GM12878 (cell line): ENCODE results near the gene ITGA3.

Experiments used
- CTCF ChIP-seq, 3 experiments: IDR thresholded peaks in 2 of 3; conservative IDR thresholded peaks in 1 of 3; 2 replicates each; pipeline ENCODE4 v1.5.1; 2011; ENCODE audit warnings: low read depth in 3 of 3, low read length in 3 of 3, mild to moderate bottlenecking in 3 of 3, control low read depth in 2 of 3, moderate library complexity in 2 of 3, inconsistent platforms in 1 of 3, mixed read lengths in 1 of 3; ENCODE audit not compliant: control insufficient read depth in 2 of 3, insufficient read depth in 1 of 3; ENCODE audit errors: extremely low read depth in 1 of 3
- MEF2A ChIP-seq: IDR thresholded peaks from 2 replicates; pipeline ENCODE4 v1.6.1; 2011; ENCODE audit warnings: low read depth, mild to moderate bottlenecking, low read length, moderate library complexity; ENCODE audit not compliant: insufficient read depth
- POLR2A ChIP-seq: IDR thresholded peaks from 2 replicates; pipeline ENCODE4 v1.6.1; 2011; ENCODE audit warnings: low read depth, mild to moderate bottlenecking, low read length
- POU2F2 ChIP-seq: IDR thresholded peaks from 3 replicates; pipeline ENCODE4 v1.6.1; 2011; ENCODE audit warnings: low read depth, mild to moderate bottlenecking, low read length, borderline replicate concordance
- SPI1 ChIP-seq: IDR thresholded peaks from 2 replicates; pipeline ENCODE4 v1.6.1; 2011; ENCODE audit warnings: low read depth, mild to moderate bottlenecking, low read length, moderate library complexity, borderline replicate concordance; ENCODE audit not compliant: insufficient read depth
- TAF1 ChIP-seq: IDR thresholded peaks from 2 replicates; pipeline ENCODE4 v1.6.1; 2011; ENCODE audit warnings: mild to moderate bottlenecking, low read depth, low read length, borderline replicate concordance
- ZBTB40 ChIP-seq: fragments of 450-650 bp; IDR thresholded peaks from 2 replicates; pipeline ENCODE4 v1.6.1; 2016; ENCODE audit warnings: mild to moderate bottlenecking, moderate library complexity, borderline replicate concordance

DNA sequence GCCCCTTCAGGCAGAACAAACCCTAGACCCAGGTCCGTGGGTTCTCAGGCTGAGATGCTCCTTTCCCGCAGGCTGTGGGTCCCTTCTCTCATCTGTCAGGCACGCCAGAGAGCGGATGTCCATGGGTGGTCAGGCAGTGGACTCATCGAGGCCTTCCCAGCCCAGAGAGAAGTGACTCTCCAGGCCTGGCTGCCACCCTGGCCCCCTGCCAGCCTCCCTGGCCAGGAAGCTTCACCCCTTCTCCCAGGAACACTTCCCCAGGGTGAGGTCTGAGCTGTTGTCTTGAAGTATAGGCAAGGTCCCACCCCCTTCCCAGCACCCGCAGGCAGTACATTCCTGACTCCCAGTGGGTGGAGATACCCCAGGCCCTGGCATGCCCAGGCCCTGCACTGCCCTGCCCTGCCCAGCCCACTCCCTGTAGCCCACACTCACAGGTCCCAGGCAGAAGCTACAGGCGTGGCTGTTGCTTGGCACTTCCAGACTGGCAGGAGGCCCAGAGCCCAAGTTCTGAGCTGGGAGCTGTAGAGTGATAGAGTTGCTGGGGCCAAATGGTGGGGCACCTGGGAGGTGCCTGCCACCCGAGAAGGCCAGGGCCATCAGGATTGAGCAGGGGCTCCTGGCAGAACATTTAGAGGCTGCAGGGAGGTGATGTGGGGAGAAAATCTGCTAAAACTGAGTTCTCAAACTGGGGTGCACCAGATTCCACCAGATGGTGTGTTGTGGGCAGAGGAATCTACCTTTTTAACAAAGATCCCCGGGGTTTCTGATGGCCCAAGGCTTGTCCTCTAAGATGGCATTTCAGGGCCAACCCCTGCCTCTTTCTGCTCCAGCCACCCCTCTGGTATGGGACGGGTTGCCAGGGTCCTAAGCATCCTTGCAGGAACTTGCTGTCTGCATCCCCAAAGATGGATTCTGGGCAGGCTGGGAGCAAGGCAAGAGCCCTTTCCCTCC lies 6.7 kb downstream of the ITGA3 start:
- TF ChIP-seq CTCF (IDR thresholded peaks at IDR 0.05 in 2 of 3, conservative IDR thresholded peaks at IDR 0.05 in 1 of 3; ENCODE audit: control insufficient read depth in 2 of 3, extremely low read depth in 1 of 3, insufficient read depth in 1 of 3, low read depth in 3 of 3, low read length in 3 of 3) (no peak), POU2F2 (no peak), MEF2A (no peak), TAF1 (no peak), SPI1 (no peak), POLR2A (no peak), ZBTB40 (no peak)
